Ascending aorta (tissue), 2 donors: ENCODE results near the gene PCDH9. TPM values are rescaled to one million over a fixed set of nuclear protein-coding genes. Genes with fewer than 3 reads are reported as not detected.

Source experiments
- DNase-seq, 2 donors: peaks; one replicate each; pipeline ENCODE4 v3.0.0-alpha.2; 2019; ENCODE audit warnings: low spot score in 2 of 2
- H3K27ac ChIP-seq, 2 donors: fragments of 200-600 bp; sonication (generic); one replicate each; pipeline ENCODE4 v1.5.1; 2016 to 2017; ENCODE audit warnings: mild to moderate bottlenecking in 1 of 2
- H3K27me3 ChIP-seq: fragments of 200-600 bp; sonication (generic); one replicate; pipeline ENCODE4 v1.5.1; 2017
- H3K36me3 ChIP-seq, 2 donors: fragments of 200-600 bp; sonication (generic); one replicate each; pipeline ENCODE4 v1.5.1; 2016
- H3K4me1 ChIP-seq, 2 donors: fragments of 200-600 bp; sonication (generic); one replicate each; pipeline ENCODE4 v1.5.1; 2016 to 2017; ENCODE audit warnings: mild to moderate bottlenecking in 1 of 2
- H3K4me3 ChIP-seq, 2 donors: fragments of 200-600 bp; sonication (generic); one replicate each; pipeline ENCODE4 v1.5.1; 2016 to 2017; ENCODE audit warnings: mild to moderate bottlenecking in 1 of 2
- H3K9me3 ChIP-seq, 2 donors: fragments of 200-600 bp; sonication (generic); one replicate each; pipeline ENCODE4 v1.5.1; 2016
- intact Hi-C: fragments of 100-400 bp; cut with DNase I; formaldehyde crosslinking; loops from one replicate; pipeline ENCODE4 v1.15.1; 2023
- total RNA-seq: library from RNA; depleted of rRNA; stranded (reverse); fragments of >200 nt; gene quantifications from one replicate; pipeline ENCODE4 v1.1.0, GENCODE V29; 2016
- TF ChIP-seq, protein P1 (sequence below), 3 experiments: fragments of 200-600 bp in 2 of 3; fragments of 450-650 bp in 1 of 3; sonication (generic) in 2 of 3; IDR thresholded peaks; one replicate each; pipeline ENCODE4 v1.5.1; 2016 to 2019; ENCODE audit warnings: antibody characterized with exemption in 3 of 3, mild to moderate bottlenecking in 1 of 3, moderate library complexity in 1 of 3

The PCDH9 gene
- total RNA-seq, 1 donor from 2014 or later, result 3.6 TPM

DNA sequence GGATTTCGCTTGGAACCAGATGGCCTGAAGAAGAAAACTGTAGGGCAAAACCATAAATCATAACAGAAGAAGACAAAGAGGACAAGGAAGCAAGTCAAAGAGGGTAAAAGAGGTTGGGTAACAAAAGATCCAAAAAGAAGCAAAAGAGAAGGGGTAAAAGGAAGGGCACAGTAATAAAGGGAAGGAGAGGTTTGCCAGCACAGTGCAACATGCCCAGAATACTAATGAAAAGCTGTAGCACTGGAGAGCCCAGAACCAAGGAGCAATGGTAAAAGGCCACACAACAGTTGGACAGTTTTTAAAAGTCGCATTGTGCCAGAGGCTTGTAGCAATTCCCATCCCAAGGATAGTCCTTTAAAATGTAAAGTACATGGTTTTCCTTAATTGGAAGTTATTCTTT is 506.6 kb downstream of the PCDH9 start:
- Histone ChIP-seq H3K36me3 (no peaks in the 10 kb centered on the region), H3K4me1 (no peaks in the 10 kb centered on the region), H3K27me3 (no peaks in the 10 kb centered on the region), H3K27ac (no peak overlapping the region), H3K4me3 (no peak overlapping the region), H3K9me3 (no peaks in the 10 kb centered on the region)
- DNase-seq, result no peak
- intact Hi-C loops, result no loop called here
- TF ChIP-seq, protein P1, sequence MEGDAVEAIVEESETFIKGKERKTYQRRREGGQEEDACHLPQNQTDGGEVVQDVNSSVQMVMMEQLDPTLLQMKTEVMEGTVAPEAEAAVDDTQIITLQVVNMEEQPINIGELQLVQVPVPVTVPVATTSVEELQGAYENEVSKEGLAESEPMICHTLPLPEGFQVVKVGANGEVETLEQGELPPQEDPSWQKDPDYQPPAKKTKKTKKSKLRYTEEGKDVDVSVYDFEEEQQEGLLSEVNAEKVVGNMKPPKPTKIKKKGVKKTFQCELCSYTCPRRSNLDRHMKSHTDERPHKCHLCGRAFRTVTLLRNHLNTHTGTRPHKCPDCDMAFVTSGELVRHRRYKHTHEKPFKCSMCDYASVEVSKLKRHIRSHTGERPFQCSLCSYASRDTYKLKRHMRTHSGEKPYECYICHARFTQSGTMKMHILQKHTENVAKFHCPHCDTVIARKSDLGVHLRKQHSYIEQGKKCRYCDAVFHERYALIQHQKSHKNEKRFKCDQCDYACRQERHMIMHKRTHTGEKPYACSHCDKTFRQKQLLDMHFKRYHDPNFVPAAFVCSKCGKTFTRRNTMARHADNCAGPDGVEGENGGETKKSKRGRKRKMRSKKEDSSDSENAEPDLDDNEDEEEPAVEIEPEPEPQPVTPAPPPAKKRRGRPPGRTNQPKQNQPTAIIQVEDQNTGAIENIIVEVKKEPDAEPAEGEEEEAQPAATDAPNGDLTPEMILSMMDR (IDR thresholded peaks at IDR 0.05), result no peak

DNA sequence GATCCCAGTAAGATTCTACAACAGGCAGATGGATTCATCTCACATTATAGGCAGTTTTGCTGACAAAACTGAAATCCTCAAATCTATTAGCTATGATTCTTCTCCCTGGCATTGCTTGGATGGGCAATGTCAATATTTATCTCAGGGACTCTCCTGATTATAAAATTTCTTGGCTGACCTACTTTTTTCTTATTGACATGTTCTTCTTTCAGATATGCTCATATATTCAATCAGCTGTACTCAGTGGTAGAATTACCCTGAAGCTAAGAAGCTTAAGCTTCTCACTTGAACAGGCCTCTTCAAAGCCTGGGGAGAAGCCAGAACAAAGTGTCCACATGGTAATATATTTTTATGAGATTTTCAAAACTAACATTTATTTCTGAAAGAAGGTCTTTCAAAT is 513.6 kb downstream of the PCDH9 start:
- intact Hi-C loops, result no loop called here
- Histone ChIP-seq H3K9me3 (no peaks in the 10 kb centered on the region), H3K4me3 (no peak overlapping the region), H3K4me1 (no peaks in the 10 kb centered on the region), H3K27me3 (no peaks in the 10 kb centered on the region), H3K27ac (no peak overlapping the region), H3K36me3 (no peaks in the 10 kb centered on the region)
- DNase-seq, result no peak
- TF ChIP-seq, protein P1 (IDR thresholded peaks at IDR 0.05), result no peak

DNA sequence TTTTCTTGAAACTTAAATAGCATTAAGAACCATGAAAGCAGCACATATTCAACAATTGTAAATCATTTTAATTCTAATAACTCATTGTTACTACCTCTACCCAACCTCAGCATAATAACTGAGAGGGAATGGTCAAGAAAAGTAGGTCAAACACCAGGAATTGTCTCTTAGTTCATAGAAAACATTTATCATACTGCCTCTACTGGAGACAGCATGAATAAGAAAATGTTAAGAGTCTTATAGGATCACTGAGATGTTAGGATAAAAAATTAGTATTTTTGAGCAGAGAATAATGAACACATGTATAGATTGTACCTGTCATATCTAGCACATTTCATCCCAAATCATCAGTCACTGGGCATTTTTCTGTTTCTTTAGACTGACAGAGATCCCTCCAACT is 515.3 kb downstream of the PCDH9 start:
- DNase-seq, result no peak
- Histone ChIP-seq H3K27me3 (no peaks in the 10 kb centered on the region), H3K27ac (no peak overlapping the region), H3K36me3 (no peaks in the 10 kb centered on the region), H3K4me3 (no peak overlapping the region), H3K9me3 (no peaks in the 10 kb centered on the region), H3K4me1 (no peaks in the 10 kb centered on the region)
- TF ChIP-seq, protein P1 (IDR thresholded peaks at IDR 0.05), result no peak
- intact Hi-C loops, result no loop called here

DNA sequence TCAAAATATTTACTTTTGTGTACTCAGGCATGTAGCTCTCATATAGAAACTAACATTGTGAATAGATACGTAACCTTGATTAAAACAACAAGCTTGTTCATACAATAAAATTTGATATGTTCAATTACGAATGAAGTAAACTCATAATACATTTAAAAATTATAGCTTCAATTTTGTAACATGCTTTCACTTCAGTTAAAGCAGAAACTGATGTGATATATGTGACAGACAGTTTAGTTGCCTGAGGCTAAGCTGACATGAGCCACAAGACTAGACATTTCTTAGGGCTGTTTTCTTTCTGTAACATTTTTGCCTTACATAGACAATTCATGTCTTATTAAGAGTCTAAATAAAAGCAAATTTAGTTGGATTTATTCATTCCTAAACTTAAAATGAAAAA is 526.0 kb downstream of the PCDH9 start:
- Histone ChIP-seq H3K36me3 (no peaks in the 10 kb centered on the region), H3K4me1 (no peaks in the 10 kb centered on the region), H3K4me3 (no peak overlapping the region), H3K27ac (no peak overlapping the region), H3K9me3 (no peaks in the 10 kb centered on the region), H3K27me3 (no peaks in the 10 kb centered on the region)
- no peak for DNase-seq
- TF ChIP-seq, protein P1 (IDR thresholded peaks at IDR 0.05), result no peak
- intact Hi-C loops, result no loop called here

DNA sequence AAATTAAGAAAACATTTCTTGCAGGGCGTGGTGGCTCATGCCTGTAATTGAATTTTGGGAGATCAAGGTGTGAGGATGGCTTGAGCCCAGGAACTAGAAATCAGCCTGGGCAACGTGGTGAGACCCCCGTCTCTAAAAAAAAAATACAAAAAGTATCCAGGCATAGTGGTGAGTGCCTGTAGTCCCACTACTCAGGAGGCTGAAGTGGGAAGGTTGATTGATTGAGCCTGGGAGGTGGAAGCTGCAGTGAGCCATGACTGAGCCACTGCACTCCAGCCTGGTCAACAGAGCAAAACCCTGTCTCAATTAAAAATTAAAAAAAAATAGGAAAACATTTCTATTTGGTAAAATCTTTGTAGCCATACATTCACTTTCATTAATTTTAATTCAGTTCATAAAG is 526.5 kb downstream of the PCDH9 start:
- DNase-seq, result no peak
- Histone ChIP-seq H3K27ac (no peak overlapping the region), H3K36me3 (no peaks in the 10 kb centered on the region), H3K27me3 (no peaks in the 10 kb centered on the region), H3K4me1 (no peaks in the 10 kb centered on the region), H3K4me3 (no peak overlapping the region), H3K9me3 (no peaks in the 10 kb centered on the region)
- intact Hi-C loops, result no loop called here
- TF ChIP-seq, protein P1 (IDR thresholded peaks at IDR 0.05), result no peak

DNA sequence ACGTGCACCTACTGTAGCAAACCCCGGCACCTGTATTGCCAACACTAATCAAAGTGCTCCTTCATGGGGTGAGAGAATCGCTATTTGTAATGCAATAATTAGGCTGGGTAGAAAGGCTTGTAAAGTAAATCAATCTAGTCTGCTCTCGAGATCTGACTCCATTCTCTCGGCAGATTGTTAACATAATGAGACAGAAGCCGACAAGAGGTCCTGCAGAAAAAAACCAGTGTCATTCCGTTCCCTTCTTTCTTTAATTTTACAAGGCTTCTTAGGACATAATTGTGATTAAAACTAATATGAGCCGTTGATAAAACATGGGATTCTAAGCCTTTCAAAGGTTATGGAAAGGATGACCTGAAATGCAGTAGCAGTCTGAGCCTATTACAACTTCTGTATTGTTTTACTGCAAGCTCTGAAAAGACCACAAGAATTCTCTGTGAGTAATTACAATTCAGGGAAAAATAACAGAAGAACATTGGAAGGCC is 530.0 kb downstream of the PCDH9 start:
- Histone ChIP-seq H3K27me3 (no peaks in the 10 kb centered on the region), H3K36me3 (no peaks in the 10 kb centered on the region), H3K27ac (no peak overlapping the region), H3K9me3 (no peaks in the 10 kb centered on the region), H3K4me1 (no peaks in the 10 kb centered on the region), H3K4me3 (no peak overlapping the region)
- intact Hi-C loops, result no loop called here
- no peak for DNase-seq
- TF ChIP-seq, protein P1 (IDR thresholded peaks at IDR 0.05), result no peak
